ENCODE measurements around the gene ERCC4.

- no peak for TF ChIP-seq CTCF (IDR thresholded peaks at IDR 0.05)
- no peak for TF ChIP-seq POLR2A (IDR thresholded peaks at IDR 0.05)
Measured at GRCh38 chr16:13911306-13911705, 8.6 kb upstream of the ERCC4 start.
